Stimulated activated CD4-positive, alpha-beta T cell treated with anti-CD3 and anti-CD28 coated beads, Interleukin-15, amount 100 ng/mL, for 24 hours (primary cell): ENCODE measurements around the gene CDX1.
A peak's percentile ranks its signal among the peaks of the same experiment; 100 is the strongest.

Experiments used
- DNase-seq: peaks from one replicate; pipeline ENCODE4 v3.0.0-alpha.2; 2020

The CDX1 gene

GRCh38 chr5:150184990-150185912, 18.7 kb downstream of the CDX1 start:
- no peak for DNase-seq

DNA sequence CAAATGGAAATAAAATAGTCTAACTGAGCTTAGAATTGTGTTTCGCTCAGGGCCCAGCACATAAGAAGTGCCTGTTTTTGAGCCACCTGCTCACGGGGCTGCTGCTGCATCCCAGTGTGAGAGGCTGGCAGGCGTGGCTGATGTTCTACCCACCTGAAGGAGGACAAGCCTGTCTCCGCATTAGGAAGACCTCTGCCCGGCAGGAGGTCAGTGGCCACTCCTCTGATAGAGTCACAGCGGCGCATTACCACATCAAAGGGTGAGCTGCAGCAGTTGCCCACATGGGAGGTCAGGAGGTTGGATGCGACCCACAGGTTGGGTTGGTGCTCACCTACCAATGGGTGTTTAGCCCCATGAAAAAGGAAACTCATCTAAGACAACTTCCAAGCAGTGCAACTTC, 19.6 kb downstream of the CDX1 start:
- no peak for DNase-seq

GRCh38 chr5:150186897-150187296, 20.3 kb downstream of the CDX1 start:
- DNase-seq: no peak

GRCh38 chr5:150188146-150188842, 21.7 kb downstream of the CDX1 start:
- no peak for DNase-seq

DNA sequence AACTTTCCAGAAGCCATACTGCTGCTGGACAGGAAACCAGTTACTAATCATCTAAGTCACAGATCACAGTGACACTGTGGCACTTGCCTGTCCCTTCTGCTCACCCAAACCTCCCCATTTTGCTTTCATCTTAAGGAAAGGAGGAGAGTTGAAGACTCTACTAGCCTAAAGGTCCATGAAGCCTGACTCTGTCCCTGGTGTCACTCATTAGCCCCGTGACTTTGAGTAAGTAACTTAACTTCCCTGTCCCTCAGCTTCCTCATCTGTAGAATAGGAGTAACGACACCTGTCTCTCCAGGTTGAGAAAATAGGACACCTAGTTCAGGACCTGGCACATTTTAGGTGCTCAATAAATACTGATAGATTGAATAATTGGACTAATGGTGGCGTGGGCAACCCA, 22.7 kb downstream of the CDX1 start:
- no peak for DNase-seq

- no peak for DNase-seq
Observed at GRCh38 chr5:150189728-150190502, 23.3 kb downstream of the CDX1 start, which contains the start of gene SLC6A7. Gene SLC6A7 (plus strand): TSS chr5:150190062. CDS start chr5:150190328, 266 bp downstream.

- DNase-seq: no peak
Observed at GRCh38 chr5:150190503-150190979, 24.0 kb downstream of the CDX1 start.

DNA sequence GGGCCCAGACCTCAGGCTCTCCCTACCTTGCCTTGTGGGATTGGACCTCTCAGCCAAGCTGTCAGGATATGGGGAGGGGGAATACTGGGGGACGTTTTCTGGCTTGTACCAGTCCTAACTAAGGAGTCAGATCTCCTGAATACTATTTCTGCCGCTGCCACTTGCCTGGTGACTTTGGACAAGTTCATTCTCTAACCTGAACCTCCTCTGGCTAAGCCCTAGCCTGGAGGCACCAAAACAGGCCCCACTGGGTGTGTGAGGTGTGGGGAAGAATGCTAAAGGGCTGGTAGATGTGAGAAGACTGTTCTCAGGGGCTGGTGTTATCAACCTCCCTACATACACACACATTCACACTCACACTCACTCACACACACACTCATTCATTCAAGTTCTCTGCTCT, 24.4 kb downstream of the CDX1 start:
- no peak for DNase-seq

GRCh38 chr5:150192462-150192861, 25.9 kb downstream of the CDX1 start:
- DNase-seq: no peak

GRCh38 chr5:150195736-150196485, 29.3 kb downstream of the CDX1 start:
- DNase-seq: no peak

DNA sequence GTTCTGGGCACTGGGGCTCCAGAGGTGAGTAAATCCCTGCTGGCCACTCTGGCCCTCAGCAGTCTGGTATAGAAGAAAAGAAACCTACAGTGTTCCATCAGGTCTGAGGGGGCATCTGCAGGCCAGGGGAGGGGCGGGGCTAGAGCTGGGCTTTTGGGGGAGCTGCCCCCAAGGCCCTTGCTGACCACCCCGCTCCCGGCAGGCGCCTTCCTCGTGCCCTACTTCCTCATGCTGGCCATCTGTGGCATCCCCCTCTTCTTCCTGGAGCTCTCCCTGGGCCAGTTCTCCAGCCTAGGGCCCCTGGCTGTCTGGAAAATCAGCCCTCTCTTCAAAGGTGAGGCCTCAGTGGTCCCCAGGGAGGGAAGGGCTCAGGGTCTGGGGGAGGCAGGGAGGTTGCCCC, 29.9 kb downstream of the CDX1 start:
- no peak for DNase-seq

GRCh38 chr5:150196986-150197385, 30.4 kb downstream of the CDX1 start:
- DNase-seq: no peak

DNA sequence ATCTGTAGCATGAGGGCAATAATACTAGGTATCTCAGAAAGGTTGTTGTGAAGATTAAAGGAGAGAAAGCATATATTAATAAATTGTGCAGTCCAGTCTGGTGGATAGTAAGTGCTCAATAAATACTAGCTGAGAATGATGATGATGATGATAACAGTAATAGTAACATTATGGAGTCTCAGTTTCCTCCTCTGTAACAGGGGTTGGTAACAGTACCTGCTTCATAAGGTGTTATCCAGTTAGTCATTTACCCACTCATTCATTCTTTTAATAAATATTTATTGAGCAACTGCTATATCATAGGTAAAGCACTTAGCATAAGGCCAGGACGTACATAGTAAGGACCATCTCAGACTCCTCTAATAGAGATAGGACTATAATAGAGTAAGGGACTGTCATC, 30.9 kb downstream of the CDX1 start:
- DNase-seq: no peak

- no peak for DNase-seq
Observed at GRCh38 chr5:150202501-150202900, 35.9 kb downstream of the CDX1 start.

DNA sequence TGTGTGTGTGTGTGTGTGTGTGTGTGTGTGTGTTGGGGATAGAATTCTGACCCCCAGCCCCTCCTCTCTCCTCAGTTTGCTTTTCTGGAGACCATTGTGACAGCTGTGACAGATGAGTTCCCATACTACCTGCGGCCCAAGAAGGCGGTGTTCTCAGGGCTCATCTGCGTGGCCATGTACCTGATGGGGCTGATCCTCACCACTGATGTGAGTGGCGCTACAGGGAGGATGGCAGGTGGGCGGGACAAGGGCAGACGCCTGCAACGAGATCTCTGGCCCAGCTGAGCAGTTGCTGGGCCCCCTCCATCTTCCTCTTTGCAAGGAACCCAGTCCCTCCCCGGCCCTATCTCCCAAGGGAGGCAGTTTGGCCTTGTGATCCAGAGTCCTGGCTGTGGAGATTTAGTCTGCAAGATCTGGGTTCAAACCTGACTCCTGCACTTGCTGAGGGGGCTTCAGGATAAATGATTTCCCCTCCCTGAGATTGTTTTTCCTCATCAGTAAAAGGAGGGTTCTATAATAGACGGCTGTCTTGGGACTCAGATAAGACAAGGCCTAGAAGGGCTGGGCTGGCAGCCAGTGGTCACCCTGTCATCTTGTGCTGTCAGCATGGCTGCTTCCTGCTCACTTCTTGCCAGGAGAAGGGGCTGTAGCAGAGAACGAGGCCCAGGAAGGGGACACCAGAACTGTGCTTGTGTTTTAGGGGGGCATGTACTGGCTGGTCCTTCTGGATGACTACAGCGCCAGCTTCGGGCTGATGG, 37.4 kb downstream of the CDX1 start:
- no peak for DNase-seq

- no peak for DNase-seq
Observed at GRCh38 chr5:150204590-150204960, 38.0 kb downstream of the CDX1 start.

DNA sequence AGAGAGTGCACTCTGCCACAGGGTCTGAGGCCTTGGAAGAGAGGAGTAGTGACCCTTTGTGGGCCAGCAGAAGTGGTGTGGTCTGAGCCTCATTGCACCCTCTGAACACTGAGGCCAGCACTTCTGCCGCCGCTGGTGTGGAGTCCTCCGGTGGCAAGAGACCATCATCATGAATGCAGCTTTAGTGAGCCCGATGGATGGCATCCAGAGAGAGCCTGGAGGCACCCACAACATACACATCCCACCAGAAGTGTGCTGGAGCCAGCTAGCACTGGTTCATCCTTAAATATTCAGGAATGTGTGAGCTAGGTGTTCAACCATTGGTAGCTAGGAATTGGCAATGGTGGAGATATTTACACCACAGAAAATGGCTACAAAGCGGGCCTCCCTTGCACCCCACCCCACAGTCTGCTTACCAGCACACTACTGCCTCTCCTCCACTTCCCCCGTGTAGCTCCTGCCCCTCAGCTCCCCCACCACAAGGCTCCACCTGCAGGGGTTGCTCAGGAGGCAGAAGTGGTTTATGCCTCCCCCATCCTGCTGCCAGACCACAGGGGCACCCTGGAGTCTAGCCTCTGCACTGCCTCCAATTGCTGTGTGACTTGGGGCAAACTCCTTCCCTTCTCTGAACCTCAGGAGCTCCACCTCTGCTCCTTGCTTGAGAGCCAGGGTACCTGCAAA, 39.7 kb downstream of the CDX1 start:
- no peak for DNase-seq

DNA sequence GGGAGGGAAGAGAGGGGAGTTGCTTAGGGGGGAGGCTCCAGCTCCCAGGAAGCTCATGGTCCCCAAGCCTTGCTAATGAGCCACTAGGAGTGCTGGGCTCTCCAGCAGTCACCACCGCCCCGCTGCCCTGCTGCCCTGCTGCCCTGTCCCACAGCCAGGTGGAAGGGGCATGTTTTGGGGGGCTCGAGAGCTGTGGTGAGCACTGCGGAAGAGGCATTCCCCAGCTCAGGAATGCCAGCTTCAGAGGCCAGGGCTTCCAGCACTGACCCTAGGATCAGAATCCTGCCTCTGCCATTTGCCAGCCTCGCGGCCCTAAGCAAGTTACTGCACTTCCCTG, 40.2 kb downstream of the CDX1 start:
- no peak for DNase-seq

DNA sequence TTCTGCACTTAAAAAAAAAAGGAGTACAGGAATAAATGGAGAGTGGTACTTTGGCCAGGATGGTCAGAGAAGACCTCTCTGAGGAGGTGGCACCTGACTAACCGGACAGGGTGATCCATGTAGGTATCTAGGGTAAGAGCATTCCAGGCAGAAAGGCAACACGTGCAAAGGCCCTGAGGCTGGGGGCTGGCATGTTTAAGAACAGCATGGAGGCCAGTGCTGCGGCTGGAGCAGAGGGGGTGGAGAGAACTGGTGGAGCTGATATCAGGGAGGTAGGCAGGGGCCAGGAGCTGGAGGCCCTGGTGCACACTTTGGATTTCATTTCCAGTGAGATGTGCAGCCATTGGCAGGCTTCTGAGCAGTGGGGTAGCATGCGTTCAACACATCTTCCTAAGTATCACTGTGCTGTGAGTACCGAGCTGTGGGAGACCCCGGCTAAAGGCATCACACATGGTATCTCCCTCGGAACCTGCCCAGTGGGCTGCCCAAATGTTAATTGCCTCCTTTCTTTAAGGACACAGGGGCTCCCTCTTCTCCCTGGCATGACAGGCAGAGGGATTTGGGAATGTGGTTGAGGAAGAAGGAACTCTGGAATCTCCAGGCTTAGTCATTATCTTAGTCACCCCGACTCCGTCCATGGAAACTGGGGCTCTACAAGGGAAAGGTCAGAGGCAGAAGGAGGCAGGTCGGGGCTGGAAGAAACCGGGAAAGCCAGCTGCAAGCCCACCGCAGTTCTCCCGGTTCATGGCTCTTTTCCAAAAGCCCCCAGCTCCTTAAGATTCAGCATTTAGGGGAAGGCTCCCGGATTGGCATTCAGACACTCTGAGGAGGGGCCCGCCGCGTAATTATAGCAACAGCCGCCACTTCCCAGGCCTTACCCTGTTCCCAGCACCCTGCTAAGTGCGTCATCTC, 41.9 kb downstream of the CDX1 start:
- no peak for DNase-seq

- DNase-seq: peak; percentile 7
Observed at GRCh38 chr5:150209099-150209635, 42.6 kb downstream of the CDX1 start.
